Measurements from ENCODE around the gene GLRA2.

DNA sequence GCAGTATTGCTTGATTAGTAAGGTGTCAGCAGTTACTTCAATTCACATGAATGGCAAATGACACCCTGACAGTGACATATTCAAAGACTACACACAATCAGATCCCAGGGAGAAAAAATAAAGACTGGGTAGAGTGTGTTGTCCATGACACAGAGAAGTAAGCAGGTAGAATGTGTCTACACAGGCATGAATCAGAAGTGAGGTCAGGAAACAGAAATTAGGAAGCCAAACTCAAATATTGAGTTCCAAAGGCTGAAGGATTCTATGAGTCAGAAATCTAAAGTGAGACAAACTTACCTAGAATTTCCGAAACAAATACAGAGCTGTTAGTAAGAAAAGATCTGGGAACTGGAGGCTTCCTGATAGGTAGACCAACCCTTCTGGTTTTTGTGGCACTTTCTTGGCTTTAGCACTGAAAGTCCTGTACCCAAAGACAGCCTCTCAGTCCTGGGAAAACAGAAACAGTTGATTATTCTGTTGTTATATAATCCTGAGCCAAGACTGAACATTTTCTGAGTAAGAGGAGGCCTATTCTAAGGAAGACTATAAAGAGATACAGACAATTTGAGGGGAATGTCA lies 24.3 kb upstream of the GLRA2 start:
- TF ChIP-seq, protein P1, sequence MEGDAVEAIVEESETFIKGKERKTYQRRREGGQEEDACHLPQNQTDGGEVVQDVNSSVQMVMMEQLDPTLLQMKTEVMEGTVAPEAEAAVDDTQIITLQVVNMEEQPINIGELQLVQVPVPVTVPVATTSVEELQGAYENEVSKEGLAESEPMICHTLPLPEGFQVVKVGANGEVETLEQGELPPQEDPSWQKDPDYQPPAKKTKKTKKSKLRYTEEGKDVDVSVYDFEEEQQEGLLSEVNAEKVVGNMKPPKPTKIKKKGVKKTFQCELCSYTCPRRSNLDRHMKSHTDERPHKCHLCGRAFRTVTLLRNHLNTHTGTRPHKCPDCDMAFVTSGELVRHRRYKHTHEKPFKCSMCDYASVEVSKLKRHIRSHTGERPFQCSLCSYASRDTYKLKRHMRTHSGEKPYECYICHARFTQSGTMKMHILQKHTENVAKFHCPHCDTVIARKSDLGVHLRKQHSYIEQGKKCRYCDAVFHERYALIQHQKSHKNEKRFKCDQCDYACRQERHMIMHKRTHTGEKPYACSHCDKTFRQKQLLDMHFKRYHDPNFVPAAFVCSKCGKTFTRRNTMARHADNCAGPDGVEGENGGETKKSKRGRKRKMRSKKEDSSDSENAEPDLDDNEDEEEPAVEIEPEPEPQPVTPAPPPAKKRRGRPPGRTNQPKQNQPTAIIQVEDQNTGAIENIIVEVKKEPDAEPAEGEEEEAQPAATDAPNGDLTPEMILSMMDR (IDR thresholded peaks at IDR 0.05; ENCODE audit: borderline replicate concordance, extremely low read depth, low read length, poor library complexity, severe bottlenecking) = no peak
- TF ChIP-seq EZH2 (IDR thresholded peaks at IDR 0.05; ENCODE audit: borderline replicate concordance, low read depth, low read length, severe bottlenecking) = no peak
